CD4-positive, alpha-beta T cell treated with Interleukin-4 for 1 hour (primary cell): ENCODE measurements around the gene GFPT2.
A peak's percentile ranks its signal among the peaks of the same experiment; 100 is the strongest.

Source experiments
- DNase-seq, 2 donors: peaks; one replicate each; pipeline ENCODE4 v3.0.0-alpha.2; 2020 to 2022

GFPT2 gene

DNA sequence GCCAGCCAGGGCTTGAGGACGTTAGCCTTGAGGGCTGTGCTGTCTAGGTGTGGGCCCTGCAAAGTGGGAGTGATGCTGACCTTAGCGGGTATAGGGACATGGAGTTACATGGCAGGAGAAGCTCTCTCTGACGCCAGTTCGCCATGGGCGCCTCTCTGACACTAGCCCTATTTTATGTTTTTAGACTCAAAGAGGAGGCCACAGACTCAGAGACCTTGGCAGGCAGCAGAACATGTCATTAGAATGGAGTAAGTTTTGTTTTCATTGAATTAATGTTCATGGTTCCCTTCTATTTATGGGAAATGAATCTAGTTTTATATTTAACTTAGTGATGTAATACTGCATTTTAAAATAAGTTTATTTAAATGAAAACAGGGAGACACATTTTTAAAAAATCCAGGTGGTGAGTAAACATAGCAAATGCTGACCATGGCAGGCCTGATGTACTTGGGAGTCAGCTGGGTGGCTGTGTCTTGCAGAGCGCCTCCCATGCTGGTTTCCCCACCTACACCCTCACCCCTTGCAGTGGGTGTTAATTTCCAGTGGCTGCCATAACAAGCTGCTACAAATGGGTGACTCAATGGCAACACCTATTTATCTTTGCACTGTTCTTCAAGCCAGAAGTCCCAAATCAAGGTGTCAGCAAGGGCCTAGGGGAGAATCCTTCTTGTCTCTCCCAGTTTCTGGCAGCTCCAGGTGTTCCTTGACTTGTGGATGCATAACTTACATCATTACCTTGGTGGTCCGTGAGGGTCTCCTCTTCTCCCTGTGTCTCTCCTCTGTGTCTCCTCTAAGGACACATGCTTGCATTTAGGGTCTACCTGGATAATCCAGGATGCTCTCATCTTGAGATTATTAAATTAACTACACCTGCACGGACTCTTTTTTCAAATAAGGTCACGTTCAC lies 25.6 kb upstream of the GFPT2 start:
- DNase-seq = no peak

DNA sequence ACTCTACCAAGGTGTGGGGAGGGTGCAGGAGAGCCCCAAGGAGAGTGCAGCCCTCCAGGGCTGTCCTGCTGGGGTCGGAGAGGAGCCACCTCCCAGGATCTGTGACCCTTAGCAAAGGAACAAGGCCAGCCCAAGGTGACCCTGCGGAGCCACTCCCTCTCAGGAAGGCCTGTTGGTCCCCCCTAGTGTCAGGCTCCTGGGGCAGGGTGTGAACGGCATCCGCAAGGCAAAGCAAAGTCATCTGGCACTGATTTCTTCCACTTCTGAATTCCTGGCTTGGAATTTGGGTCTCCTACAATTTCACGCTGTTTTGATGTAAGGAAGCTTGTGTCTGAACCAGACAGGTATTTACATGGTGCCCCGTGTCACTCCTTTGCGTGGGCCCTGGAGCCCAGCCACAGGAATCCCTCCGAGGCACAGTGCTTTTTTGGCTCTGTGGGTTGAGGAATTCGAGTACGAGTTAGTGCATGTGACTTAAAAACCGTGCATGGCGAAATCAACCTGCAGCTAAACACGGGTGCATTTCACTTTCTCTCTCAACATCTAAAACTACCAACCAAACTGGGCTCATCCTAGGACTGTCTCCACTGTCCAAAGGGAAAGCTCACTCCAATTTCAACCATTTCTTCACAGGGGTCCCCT lies 24.5 kb upstream of the GFPT2 start:
- DNase-seq = no peak

DNA sequence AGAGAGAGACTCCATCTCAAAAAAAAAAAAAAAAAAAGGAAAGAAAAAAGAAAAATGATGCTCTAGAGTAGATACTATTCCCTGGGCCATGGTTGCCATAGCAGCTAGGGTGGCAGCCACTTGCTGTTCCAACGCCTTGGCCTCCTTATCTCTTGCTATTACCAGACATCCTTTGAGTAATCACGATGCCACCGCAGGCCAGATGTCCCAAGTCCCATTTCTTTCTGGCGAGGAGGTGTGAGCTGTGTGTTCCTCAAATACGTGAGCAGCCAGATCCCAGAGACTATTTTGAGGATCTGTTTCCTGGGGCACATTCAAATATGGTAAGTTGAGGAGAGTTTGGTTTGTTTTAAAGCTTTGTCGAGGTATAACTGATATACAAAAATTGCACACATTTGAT lies 23.4 kb upstream of the GFPT2 start:
- no peak for DNase-seq

DNA sequence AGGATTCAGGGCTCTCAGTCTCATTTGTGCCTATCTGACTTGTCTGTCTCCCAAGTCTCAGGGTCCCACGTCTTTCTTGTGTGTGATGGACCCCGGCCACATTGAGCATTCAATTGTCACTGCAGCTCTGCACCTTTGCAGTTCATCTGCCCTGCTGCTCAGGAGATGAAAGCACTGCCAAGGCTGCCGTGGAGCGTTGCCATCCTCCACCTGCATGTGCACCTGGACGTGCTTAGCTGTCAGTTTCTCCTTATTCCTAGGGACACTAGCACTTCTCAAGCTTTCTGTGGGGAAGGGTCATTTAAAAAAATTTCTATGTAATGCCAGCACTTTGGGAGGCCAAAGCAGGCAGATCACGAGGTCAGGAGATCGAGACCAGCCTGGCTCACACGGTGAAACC lies 22.8 kb upstream of the GFPT2 start:
- no peak for DNase-seq

DNA sequence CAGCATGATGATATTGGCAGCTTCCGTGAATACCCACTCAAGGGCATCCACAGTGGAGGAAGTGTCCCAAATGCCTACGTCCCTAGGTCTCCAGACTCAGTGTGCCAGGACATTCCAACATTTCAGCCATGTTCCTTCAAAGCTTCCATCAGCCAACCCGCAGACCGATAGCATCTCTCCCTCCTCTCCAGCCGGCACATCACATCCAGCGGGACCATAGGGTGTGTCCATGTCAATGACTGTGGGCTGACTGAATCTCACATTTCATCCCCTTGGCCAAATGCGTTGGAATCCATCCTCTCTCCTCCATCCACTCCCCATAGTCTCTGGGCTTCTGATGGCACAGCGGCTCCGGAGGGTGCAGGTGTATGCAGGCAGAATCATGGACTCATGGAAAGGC lies 22.2 kb upstream of the GFPT2 start:
- DNase-seq = no peak

DNA sequence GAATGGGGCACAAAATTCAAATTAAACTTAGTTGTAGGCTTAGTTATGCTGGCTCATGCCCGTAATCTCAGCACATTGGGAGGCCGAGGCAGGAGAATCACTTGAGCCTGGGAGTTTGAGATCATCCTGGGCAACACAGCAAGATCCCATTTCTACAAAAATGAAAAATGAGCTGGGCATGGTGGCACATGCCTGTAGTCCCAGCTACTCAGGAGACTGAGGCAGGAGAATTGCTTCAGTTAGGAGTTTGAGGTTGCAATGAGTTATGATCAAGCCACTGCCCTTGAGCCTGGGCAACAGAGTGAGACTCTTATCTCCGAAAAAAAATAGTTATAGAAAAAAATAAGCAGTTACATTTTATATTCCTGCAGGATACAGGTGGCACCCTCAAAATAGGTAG lies 20.7 kb upstream of the GFPT2 start:
- no peak for DNase-seq

DNA sequence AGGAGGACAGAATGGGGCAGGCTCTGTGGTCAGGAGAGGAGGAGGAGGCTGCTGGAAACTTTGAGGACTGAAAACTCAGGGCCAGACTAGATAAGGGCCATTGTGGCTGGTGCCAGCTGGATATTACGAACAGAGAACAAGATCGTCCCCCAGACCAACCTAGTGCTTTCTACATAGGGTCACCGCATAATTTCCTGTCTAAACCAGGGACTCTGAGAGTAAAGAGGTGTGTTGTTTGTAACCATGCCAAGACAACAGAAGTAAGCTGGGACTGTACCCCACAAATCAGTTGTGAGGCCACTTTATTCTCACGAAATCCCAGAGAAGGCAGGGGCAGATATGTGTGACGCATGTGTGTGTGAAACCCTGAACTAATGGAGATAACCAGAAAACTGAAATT lies 20.3 kb upstream of the GFPT2 start:
- DNase-seq = no peak

DNA sequence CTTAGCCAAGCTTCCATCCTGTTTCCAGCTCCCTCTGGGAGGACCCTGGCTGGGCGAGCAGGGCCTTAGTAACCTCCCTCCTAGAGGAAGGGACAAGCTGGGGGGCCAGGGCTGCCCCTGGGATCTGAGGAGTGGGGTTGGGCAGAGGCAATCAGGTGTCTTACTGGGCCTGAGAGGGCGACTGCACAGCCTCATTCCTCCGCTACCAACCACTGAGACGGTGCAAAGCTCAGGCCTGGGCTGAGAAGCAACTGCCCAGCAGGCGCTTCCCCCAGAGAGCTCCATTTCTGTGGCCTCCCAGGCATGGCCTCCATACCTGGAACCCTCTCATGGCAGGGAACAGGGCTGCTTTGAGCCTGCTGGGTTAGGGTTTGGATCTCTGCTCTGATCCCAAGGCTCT lies 18.8 kb upstream of the GFPT2 start:
- no peak for DNase-seq

DNA sequence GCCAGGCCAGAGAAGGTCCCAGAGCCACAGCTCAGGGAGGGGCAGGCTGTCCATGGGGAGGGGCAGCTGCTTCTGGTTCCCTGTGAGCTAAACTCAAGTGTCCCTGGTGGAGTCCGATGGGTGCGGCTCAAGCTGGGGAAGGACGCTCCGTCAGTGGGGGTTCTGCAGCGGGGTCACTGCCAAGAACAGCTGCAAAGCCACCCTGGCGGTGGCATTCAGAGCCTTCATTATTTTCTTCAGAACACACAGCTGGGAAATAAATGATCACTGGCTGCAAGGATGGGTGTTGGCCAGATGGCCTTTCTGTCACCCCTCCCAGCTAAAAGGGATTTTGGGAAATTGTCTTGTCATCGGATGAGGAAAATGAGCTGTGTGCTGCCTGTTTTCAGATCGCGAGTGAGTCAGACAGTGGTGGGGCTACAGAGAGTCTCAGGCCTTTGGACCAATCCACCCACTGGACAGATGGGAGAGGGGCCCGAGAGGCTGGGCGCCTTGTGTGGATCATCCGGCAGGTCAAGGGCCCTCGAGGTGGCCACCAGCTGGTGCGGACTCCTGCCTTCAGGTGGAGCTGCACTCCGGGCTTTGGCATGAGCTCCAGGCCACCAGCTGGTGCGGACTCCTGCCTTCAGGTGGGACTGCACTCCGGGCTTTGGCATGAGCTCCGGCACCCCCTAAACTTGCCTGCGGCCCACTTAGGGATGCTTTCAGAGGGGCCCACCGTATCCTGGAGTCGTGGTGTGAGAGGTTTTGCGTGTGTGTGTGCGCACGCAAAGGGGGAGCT lies 17.9 kb upstream of the GFPT2 start:
- no peak for DNase-seq

DNA sequence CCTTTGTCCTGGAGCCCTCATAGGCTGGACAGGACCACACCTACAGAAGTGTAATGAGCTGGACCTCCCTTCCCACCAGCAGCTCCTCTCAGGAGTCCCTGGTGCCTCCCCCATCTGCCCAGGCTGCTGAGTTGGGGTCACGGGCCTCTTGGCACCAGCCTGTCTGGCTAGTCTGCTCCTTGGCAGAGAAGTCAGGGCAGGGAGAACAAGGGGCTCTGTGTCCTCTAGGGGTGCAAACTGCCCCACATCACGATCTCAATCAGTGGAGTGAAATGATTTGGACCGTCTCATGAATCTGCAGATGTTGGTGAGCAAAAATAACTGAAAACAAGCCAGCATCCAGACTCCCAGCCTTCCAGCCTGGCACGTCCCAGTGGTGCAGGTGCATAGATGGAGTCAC lies 14.9 kb upstream of the GFPT2 start:
- no peak for DNase-seq

DNA sequence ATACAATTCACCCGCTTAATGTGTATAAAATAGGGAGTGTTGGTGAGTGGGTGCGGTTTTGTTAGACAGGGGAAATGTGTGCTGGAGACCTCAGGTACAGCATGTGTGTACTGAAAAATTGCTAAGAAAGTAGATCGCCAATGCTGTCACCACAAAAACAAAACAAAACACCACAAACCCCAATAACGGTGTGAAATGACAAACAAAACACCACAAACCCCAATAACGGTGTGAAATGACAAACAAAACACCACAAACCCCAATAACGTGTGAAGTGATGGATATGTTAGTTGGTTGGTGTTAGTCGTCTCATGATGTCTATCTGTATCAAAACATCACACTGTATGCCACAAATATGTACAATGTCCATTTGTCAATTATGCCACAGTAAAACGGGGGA lies 14.2 kb upstream of the GFPT2 start:
- peak in 1 of 2 donors; percentile 47 for DNase-seq

DNA sequence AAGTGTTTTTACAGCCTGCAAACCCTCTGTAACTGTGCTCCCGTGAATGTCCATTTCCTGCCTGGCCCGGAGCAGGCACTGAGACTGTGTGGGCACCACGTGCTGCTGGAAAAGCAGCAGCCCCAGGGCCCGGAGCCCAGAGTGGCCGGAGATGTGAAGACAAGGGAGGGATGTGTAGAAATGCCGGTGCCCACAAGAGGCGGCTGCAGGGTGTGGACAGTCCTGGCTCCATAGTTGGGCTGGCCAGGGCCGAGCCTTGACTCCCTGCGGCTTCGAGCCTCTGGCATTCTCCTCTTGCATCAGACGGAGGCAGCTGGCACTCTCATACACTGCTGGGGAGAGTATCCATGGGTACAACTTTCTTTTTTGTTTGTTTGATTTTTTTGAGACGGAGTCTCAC lies 13.2 kb upstream of the GFPT2 start:
- no peak for DNase-seq

DNA sequence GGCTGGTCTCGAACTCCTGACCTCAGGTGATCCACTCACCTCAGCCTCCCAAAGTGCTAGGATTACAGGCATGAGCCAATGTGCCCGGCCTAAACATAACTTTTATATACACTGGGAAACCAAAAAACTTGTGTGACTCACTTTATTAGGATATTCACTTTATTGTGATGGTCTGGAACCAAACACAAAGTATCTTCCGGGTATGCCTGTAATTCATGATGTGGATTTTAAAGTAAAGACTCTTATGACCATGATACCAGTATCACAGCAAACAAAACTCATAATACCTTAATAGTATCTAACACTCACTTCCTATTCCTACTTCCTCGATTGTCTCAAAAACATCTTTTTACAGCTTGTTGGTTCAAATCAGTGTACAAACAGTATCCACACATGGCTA lies 12.7 kb upstream of the GFPT2 start:
- no peak for DNase-seq

DNA sequence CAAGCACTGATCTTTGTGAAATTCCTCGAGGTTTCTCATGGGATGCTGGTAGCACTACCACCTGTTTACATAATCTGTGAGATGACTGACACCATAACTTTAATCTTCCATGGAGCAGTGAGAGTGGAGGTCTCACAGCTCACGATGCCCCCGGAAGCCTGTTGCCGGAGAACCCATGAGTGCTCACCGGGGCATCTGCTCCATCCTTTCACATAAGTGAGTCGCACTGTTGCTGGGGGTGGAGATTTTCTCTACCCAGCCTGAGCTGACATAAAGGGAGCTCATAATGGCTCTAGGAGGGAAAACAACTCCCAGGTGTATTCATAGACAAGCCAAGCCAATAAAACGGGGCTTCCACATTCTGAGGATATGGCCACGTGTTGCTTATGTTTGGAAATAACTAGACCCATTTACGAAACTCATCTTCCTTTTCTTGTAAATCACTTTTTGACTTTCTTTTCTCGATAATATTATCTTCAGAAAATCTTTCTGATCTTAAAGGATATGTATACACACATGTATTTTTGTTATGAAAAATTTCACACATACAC lies 11.2 kb upstream of the GFPT2 start:
- no peak for DNase-seq

DNA sequence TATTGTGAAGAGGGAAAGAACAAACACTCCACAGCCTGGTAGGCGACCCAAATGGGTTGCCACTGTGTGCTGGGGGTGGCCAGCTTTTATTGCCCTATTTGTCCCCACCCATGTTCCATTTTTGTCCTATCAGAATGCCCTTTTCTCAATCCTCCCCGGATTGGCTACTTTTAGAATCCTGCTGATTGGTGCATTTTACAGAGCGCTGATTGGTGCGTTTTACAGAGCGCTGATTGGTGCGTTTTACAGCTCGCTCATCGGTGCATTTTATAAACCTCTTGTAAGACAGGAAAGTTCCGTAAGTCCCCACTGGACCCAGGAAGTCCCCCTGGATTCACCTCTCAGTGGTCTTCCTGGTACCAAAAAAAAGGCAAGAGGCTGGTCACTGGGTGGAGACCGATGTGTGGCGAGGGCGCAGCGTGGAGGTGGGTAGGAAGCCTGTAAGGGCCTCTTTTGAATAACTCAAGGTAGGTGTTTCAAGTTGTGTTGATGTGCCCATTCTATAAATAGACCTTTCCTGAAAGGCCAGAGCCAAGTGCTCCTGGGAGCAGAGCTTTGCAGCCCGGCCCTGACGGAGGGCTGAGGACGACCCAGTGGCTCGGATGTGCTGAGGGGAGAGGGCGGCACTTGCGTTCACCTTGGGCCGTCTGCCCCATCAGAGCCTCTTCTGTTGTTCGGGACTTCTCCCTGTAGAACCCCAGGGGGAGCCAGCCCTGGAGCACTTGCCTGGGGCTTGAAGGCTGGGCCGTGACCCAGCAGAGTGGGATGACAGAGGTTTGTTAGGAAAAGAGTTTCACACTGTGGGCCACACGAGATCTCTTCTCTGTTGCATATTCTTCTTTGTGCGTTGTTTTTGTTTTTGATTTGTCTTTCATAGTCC lies 7.2 kb upstream of the GFPT2 start:
- DNase-seq = no peak

DNA sequence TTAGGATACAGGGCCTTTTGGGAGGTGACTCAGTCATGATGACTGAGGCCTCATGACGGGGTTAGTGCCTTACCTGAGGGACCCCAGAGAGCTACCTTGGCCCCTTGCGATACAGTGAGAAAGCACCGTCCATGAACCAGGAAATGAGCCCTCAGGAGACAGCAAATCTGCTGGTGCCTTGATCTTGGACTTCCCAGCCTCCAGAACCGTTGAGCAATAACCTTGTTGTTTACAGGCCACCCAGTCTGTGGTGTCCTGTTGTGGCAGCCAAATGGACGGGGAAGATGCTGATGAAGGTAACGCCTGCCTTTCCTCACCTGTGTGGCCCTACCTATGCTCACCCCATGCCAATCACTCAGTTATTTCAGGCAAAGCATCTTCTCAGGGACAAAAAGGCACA lies 5.6 kb upstream of the GFPT2 start:
- no peak for DNase-seq

DNA sequence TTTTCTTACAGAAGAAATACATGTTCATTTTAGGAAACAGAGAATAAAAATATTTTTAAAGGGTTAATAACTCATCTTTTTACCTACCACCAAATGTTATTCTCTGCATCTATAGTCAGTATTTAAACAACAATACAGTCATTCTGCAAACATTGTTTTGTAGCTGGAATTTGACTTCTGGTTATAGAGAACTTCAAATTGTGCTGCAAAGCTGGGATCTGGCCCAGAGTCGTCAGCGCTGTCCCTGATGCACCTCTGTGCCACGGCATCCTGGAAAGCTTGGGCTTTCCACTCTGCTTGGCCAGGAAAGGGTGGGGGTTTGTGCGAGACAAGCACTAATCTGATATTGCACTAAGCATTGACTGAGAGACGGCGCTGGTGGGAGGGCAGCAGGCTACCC lies 5.0 kb upstream of the GFPT2 start:
- no peak for DNase-seq

DNA sequence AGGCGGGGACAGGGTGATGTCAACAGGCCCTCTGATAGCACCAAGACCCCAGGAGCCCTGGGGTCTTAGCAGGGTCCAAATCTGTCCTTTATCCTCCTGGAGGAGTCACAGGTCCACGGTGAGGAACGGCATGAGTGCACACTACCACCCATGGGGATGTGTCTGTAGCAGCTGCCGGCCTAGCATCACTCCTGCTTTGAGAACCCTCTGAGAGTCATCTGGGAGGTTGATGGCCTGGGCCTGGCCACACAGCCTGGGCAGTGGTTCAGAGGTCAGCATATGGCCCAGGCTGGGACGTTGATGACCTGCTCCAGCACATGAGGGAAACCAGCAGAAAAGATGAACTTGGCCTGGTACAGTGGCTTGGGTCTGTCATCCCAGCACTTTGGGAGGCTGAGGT lies 1.8 kb upstream of the GFPT2 start:
- DNase-seq = no peak

DNA sequence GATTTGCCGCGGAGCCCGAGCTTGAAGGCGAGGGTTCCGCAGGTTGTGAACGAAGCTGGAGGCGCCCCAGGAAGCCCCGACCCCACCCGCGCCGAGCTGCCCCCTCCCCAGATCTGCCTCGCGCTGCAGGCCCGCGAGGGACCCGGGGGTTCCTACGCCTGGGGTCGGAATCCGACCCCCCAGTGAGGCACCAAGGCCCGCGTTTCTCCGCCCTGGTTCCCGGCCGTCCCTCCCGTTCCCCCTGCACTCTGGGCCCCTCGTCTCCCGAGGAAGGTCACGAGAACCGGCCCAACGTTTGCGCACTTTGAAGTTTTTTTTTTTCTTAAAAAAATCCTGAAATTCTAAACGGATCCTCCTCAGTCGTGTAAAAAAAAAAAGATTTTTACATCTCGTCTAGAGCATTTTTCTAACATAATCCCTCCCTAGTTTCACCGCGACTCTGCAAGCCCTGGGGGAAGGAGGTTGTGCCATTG lies 880 bp upstream of the GFPT2 start:
- DNase-seq = no peak

DNA sequence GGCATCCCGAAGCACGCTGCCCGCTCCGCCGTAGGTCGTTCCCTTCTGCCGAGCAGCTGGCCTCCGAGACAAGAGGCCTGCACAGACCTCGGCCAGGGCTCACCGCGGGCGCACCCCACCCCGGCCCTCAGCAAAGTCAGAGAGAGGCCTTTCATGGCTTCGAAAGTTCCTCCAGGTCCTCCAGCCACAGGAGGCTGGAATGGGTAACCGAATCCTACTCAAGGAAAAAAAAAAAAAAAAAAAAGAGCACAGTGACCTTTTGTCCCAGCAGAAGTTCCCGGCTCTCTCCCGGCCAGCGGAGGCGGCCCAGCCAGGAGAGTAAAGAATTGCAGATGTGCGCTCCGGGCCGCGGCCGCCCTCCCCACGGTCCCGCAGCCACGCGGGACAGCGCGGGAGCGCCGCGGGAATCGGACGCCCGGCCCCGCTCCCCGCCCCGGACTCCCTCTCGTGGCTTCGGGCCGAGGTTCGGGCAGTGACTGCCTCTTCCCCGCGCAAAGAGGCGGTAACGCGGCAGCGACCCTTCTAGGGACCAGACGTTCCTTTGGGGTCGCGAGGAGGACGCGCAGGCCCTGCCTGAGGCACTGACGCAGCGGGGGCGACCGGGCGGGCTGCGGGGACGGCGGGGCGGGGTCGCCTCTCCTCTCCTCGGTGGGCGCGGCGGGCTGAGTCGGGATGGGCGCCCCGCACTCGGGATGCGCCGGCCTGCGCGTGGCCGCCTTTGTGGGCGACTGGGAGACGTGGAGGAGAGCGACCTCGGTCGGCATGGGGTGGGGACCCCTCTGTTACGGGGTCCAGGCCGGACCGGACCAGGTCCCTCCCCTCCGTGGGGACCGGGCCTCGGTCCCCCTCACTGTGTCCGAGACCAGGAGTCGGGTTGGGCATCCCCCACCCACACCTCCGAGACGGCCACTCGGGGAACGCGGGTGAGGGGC lies 754 bp downstream of the GFPT2 start:
- DNase-seq = no peak
